Stimulated activated CD4-positive, alpha-beta T cell treated with anti-CD3 and anti-CD28 coated beads, Interleukin-1b, Interleukin-23, amount 100 ng/mL, for 1 hour (primary cell): ENCODE data around the gene TMEM51.

Source experiments
- DNase-seq, 2 donors: peaks; one replicate each; pipeline ENCODE4 v3.0.0-alpha.2; 2020; ENCODE audit warnings: low read depth in 2 of 2

Gene TMEM51

DNA sequence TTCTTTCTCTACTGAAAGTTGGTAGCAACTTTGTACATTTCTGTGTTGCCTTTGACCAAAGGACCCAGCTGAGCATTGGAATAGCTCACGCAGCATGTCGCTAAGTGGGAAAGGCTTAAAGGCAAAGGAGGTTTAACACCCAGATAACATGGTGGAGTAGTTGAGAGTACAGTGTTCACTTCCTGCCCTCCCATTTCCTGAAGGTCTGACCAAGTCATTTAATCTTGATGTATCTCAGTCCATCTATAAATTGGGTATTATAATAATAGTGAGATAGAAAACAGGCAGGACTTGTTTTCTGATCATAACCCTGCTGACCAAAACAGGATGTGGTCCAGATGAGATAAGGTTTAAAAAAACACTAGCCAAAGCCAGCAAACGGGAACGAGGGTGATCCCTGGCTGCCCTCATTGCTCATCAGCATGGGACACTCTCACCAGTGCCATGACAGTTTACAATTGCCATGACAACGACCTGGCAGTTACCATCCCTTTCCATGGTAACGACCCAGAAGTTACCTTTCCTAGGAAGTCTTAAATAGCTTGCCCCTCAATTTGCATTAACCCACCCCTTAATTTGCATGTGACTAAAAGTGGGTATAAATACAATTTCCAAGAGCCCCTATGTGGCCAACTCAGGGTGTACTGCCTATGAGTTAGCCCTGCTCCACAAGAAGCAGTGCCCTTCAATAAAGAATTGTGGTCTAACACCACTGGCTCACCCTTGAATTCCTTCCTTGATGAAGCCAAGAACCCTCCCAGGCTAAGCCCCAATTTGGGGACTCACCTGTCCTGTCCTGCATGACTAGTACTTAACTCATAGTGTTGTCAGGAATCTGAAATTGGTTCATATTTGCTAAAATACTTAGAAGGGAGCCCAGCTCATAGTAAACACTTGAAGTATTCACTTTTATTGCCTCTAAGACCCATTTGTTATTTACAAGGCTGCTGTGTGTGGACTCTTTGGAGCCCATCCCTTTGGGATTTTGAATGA lies 65.0 kb downstream of the TMEM51 start:
- no peak for DNase-seq

DNA sequence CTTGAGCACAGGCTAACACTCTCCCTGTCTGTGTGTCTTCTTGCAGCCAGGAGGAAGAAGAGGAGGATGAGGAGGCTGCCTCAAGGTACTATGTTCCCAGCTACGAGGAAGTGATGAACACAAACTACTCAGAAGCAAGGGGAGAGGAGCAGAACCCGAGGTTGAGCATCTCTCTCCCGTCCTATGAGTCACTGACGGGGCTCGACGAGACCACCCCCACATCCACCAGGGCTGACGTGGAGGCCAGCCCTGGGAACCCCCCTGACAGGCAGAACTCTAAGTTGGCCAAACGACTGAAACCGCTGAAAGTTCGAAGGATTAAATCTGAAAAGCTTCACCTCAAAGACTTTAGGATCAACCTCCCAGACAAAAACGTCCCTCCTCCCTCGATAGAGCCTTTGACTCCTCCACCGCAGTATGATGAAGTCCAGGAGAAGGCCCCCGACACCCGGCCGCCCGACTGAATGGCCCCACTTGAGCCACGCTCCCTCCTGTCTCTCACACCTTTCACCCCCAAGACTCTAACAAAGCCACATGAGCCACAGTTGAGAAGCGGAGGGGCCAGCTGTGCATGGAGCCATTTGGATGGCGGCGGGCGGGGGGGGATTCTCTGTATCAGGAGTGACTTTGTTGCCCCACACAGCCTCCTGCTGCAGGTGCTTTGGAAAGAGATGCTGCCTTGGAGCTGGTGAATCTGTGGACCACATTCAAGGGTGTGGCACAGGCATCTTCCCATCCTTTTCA lies 65.9 kb downstream of the TMEM51 start:
- no peak for DNase-seq

DNA sequence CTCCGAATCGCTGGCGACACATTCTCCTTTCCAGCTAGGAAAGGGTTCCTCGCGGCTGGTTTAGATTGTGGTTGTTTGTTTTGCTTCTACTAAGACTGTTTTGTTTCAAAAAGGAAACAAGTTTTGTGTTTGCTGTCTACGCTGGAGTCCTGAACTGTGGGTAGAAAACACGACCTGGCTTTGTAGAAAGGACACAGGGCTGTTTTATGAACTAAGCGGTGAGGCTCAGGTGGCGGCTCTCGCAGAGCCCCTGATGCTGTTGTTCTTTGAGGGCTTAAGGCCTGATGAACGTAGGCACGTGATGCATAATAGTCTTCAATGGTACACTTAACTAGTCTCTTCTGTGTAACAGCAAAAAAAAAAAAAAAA lies 66.5 kb downstream of the TMEM51 start:
- DNase-seq, result no peak

DNA sequence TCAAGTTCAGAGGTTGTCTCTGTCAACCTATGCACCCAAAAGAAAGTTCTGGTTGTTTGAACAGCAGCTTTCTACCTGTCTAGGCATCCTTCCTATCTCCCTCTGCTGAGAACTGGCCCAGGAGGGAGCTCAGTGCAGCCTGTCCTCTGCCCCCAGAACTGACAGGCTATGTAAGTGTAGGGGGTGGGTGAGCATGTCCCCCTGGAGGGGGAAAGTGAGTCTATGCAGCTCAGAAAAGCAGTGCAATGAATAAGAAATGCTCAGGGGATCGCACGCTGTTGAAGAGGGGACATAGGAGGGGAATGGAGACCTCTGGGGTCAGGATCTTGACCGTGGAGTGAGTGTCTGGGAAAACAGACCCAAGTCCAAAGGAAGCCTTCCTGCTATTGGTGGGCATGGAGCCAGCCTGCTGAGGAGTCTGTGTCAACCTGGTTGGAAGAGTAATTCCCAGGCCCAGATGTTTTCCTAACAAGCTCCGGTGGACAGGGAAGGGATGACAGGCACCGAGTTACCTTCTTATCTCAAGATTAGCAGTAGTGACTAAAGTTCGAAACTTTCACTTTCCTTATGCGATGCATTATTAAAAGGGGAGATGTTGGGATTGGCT lies 67.4 kb downstream of the TMEM51 start:
- DNase-seq, result no peak

DNA sequence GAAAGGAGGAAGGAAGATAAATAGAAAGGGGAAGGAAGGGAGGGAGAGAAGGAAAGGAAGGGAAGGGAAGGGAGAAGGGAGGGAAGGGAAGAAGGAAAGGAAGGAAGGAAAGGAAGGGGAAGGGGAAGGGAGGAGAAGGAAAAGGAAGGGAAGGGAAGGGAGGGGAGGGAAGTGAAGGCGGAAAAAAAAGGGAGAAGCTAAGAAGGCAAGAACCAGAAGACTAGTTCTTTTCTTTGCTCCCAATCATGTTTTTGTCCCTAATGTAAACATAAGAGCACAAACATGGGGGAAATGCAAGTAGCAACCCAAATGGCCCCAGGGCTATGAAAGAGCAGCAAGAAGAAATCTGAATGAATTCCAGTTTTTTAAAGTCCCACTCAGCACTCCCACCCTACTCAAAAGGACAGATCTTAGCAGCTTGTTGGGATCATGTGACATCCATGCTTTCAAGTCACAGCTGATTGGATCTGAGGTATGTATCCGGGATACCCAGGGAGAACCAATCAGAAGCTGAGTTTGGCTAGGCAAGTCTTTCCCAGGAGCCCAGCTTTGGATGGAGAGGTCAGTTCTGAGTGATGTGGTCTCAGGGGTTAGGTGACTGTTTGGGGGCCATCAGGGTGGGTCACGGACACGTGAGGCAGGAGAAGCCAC lies 69.2 kb downstream of the TMEM51 start:
- DNase-seq, result no peak

DNA sequence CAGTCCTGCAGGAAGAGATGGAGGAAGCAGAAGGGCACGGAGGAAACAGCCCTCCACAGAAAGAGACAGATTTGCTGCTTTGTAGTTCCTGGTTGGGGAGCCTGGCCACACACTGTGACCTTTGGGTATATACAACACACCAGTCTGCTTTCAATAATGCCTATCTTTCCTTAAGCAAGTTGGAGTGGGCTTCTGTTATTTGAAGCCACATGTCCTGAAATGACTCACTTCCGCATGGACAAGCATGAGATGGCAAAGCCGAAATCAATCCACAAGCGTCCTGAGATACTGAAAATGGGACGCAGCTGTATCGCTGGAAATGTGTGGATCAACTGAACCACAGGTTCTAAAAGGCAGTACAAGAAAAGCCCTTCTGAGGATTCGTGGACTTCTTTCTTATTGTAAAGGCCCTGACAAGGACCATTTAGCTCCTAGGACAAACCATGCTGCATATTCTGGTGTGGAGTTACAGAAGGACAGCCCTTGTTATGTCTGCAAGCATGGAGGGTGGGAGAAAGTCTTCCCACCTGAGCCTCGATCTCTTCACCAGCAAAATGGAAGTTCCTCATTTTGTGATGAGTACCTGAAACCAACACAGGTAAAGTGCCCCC lies 70.8 kb downstream of the TMEM51 start:
- DNase-seq, result no peak

DNA sequence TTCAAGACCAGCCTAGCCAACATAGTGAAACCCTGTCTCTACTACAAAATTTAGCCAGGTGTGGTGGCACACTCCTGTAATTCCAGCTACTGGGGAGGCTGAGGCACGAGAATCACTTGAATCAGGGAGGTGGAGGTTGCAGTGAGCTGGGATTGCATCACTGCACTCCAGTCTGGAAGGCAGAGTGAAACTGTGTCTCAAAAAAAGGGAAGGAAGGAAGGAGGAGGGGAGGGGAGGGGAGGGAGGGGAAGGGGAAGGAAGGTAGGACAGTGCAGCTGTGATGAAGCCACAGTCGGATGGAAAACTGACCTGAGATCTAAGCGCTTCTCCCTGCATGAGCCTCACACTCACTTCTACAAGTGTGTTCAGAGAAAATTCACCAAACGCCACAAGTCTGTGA lies 71.4 kb downstream of the TMEM51 start:
- DNase-seq, result no peak

DNA sequence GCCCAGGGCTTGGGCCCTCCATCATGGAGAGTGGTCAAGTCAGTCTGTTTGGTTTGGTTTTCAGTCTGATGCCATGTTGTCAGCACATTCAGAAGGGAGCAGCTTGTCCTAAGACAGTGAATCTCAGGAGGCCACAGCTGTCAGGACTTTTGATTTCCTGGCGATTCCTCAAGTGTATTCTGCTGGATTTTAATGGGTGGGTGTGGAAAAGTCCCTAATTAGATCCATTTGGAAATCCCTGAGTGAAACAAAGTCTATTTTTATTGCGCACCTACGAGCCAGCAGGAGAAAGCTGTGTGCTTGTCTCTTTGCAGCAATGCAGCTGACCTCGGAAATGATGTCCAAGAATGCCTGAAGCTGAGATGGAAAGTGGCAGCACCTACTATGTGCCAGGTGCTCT lies 71.9 kb downstream of the TMEM51 start:
- no peak for DNase-seq

DNA sequence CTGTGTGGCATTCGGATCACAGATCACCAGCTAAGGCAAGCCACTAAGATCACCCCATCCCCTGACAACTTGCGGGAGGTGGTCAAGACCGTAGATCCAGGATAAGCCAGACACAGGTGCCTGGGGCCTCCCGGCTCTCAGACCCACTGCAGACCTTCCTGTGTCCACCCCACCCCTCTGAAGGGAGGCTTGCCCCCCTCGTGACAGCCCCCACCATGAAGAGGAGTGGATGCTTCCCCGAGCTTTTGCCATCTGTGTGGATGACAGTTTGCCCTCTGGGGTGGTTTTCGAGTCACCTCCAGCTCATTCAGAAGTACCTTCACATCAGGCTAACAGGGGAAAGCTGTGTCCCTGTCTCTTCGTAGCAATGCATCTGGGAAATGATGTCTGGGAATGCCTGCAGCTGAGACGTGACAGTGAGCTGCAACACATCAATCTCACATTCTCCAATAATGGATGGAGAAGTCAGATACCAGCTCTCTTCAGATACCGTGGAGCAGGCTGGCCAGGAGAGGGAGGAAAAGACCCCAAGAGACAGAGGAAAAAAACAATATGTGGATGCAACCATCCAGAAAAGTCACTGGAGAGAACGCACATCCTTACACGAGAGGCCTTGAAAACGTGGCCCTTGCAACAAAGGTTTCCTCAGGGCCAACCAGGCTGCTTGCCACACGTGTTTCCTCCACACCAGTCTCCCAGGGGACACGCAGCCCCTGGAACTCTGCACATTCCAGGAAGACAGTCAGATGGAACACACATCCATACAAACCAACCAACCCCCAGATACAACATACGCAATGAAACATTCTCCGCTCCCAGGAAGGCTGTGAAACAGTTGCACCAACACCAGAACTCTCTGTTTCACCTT lies 73.1 kb downstream of the TMEM51 start:
- no peak for DNase-seq

DNA sequence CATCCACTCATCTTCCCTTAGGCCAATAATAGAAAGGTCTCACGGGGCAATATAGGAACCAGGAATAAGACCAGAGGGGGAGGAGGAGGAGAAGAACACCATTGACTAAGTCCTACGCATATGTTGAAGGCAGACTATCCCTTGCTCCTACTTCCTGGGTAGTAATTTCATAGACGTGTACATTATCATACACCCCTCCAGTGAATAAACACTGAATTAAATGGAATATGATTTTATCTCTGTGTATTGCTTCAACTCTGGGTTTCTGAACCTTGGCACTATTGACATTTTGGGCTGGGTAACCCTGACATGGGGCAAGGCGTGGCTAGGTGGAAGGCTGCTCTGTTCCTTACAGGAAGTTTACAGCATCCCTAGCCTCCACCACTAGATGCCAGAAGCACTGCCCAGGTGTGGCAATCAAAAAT lies 76.2 kb downstream of the TMEM51 start:
- no peak for DNase-seq

DNA sequence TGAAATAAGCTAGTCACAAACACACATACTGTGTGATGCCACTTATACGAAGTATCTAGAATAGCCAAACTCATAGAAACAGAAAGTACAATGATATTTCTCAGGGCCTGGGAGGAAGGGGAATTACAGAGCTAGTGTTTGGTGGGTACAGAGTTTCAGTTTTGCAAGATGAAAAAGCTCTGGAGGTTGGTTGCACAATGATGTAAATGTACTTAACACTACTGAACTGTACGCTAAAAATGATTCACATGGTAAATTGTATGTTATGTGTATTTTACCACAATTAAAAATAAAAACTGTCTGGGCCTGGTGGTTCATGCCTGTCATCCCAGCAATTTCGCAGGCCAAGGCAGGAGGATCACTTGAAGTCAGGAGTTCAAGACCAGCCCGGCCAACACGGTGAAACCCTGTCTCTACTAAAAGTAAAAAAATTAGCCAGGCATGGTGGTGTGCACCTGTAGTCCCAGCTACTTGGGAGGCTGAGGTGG lies 78.2 kb downstream of the TMEM51 start:
- DNase-seq, result no peak

DNA sequence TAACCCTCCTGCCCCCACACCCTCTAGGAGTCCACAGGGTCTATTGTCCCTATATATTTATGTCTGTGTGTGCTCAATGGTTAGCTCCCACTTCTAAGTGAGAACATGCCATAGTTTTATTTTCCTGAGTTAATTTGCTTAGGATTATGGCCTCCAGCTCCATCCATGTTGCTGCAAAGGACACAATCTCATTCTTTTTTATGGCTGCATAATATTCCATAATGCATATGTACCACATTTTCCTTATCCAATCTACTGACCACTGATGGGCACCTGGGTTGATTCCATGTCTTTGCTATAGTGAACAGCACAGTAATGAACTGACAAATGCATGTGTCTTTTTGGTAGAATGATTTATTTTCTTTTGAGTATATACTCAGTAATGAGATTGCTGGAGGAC lies 80.1 kb downstream of the TMEM51 start:
- DNase-seq, result no peak

DNA sequence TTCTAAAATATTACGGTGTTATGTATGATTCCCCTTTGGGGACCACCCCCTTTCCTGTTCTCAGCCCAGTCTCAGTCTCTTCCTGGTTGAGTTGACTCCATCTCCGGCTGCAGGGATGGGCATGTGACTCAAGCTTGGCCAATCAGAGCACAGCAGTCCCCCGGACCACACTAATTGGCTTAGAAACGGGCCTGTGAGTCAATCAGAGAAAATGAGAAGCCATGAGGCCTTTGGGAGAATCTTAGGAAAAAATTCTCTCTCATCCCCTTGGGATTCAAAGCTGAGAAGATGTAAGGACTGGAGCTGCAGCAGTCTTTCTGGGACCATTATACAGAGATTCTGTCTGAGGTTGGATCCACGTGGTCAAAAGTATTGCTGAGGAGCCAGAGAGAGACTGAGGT lies 82.8 kb downstream of the TMEM51 start:
- DNase-seq, result no peak

DNA sequence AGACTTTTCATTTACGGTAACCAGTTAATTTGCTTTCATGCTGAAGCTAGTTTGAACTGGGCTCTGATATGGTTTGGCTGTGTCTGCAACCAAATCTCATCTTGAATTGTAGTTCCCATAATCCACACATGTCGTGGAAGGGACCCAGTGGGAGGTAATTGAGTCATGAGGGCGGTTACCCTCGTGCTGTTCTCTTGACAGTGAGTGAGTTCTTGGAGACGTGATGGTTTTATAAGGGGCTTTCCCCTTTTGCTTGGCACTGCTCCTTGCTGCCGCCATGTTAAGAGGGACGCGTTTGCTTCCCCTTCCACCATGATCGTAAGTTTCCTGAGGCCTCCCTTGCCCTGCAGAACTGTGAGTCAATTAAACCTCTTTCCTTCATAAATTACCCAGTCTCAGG lies 83.2 kb downstream of the TMEM51 start:
- DNase-seq, result no peak

DNA sequence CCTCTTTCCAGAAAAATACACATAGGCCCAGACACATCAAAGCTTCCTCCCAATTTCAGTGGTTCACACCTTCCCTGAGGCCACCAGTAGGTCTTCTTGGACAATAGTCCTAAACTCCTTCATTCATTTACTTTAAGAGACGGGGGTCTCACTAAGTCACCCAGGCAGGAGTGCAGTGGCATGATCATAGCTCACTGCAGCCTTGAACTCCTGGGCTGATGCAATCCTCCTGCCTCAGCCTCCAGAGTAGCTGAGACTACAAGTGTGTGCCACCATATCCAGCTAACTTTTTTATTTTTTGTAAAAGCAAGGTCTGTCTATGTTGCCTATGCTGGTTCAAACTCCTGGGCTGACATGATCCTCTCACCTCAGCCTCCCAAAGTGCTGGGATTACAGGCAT lies 85.2 kb downstream of the TMEM51 start:
- DNase-seq, result no peak

DNA sequence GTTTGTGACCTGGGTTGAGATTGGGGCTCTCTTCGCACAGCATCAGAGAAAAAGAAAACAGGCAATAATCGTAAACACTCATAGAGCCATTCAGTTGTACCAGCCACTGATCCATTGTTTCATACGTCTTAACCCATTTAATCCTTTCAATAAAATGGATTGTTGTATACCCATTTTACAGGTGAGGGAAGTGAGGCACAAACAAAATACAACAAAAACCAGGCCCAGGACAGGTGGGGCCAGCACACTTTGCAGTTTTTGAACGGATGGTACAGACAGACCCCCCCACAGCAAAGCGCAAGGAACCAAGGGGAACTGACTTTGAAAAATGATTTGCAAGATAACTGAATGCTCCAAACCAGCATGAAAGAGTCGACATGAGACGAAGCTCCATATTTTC lies 89.2 kb downstream of the TMEM51 start:
- no peak for DNase-seq

DNA sequence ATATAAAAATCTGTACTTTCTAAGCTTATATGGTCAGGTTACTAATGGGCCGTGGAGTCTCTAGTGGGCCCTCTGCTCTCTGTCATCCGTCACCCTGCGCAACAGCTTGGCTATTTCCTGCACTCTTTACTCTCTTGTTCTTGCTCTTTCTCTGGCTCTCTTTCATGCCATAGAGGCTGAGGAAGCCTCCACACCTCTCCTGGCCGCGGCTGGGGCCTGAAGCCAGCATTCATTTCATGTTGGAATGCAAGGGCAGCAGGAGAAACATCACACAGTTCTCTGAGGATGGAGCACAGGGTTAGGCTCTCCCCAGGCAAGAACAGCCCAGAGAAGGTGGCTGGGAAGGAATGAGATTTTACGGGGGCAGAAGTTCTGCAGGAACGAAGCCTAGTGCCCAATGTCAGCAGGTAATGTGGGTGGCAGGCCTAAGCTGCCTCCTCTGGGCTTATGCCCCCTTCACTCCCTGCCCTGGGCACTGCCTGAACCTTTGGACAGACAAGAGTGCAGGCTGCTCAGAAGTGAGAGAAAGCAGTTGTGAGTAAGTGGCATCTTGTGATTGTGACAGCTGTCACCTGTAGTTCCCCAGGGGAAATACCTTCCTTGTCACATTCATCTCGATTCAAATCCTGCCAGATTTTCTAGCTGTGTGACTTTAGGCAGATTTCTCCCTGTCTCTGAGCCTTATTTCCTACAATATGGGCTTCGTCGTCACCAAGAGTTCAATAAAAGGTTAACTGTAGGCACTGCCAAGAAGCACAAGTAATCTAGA lies 89.9 kb downstream of the TMEM51 start:
- DNase-seq, result no peak

DNA sequence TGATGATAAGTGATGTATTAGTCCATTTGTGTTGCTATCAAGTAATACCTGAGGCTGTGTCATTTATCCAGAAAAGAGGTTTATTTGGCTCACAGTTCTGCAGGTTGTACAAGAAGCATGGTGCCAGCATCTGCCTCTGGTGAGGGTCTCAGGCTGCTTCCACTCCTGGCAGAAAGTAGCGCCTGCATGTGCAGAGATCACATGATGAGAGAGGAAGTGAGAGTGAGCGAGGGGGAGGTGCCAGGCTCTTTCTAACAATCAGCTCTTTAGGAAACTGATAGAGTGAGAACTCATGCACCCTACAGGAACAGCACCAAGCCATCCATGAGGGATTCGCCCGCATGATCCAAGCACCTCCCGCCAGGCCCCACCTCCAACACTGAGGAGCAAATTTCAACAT lies 91.3 kb downstream of the TMEM51 start:
- DNase-seq, result no peak

DNA sequence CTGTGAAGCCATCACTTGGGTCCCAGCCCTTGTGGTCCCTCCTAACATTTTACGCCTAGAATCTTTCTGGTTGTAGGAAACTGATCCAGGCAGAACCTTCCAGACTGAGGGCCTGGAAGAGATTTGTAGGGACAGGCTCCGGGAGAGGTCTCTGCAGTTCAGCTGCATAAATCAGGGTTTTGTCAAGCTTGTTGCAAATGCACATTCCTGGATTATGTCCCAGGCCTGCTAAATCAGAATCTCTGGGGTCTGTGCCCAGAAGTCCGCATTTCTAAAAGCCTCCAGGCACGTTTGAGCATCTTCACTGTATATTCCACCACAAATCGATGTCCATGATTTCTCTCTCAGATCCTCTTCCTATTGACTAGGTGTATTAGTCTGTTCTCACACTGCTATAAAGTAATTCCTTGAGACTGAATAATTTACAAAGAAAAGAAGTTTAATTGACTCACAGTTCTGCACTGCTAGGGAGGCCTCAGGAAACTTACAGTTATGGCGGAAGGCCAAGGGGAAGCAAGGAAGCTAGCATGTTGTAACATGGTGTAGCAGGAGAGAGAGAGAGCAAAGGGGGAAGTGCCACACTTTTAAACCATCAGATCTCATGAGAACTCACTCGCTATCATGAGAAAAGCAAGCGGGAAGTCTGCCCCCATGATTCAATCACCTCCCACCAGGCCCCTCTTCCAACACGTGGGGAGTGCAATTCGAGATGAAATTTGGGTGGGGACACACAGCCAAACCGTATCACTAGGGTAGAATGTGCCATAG lies 92.2 kb downstream of the TMEM51 start:
- DNase-seq, result no peak
